HG03354 (cell line): ENCODE results near the gene PIAS4.
"Not testable (repeated sequence)": the region's sequence is repeated elsewhere in the genome, so short reads cannot be mapped to it uniquely, and the experiment has no call there.

Experiments used
- ATAC-seq: cut with Tn5 transposase; IDR thresholded peaks from one replicate; pipeline ENCODE4 v1.9.1; 2021; ENCODE audit warnings: mild to moderate bottlenecking; ENCODE audit not compliant: unreplicated experiment, poor library complexity, severe bottlenecking

PIAS4 gene

DNA sequence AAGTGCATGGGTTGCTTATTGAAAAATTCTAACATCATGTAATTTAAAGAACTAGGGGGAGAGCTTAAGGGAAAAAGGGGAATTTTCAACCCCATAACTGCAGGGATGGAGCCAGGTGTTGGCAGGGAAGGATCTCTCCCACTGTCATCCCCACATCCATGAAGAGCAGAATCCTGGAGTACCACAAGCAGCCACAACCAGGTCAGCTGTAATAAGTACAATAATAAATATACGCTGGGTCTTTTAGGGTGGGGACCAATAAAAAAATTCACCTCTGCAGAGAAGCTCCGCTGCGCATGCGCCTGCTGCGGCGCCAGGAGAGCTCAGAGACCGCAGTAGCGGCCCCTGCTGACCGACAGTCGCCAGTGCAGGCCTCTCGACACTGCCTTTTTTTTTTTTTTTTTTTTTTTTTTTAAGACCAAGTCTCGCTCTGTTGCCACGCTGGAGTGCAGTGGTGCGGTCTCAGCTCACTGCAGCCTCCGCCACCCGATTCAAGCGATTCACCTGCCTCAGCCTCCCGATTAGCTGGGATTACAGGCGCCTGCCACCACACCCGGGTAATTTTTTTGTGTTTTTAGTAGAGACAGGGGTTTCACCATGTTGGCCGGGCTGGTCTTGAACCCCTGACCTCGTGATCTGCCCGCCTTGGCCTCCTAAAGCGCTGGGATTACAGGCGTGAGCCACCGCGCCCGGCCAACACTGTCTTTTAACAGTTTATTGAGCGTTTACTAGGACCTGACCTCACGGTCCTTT lies 19.7 kb upstream of the PIAS4 start:
- ATAC-seq: peak; percentile 49

DNA sequence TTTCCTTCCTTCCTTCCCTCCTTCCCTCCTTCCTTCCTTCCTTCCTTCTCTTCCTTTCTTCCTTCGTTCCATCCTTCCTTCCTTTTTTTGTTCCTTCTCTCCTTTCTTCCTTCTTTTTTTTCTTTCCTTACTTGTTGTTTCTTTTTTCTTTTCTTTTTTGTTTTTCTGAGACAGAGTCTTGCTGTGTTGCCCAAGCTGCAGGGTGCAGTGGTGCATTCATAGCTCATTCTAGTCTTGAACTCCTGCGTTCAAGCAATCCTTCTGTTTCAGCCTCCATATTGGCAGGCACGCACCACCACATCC lies 16.8 kb upstream of the PIAS4 start:
- no peak for ATAC-seq

DNA sequence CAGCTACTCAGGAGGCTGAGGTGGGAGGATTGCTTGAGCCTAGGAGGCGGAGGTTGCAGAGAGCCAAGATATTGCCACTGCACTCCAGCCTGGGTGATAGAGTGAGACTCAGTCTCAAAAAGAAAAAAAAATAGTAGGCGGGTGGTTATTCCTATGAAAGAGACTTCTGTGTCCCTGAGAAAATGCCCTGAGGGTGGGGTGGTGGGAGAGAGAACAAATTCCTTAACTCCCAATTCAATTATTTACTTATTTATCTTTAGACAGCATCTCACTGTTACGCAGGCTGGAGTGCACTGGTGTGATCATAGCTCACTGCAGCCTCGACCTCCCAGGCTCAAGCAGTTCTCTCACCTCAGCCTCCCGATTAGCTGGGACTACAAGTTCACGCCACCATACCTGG lies 11.9 kb upstream of the PIAS4 start:
- ATAC-seq: no peak

DNA sequence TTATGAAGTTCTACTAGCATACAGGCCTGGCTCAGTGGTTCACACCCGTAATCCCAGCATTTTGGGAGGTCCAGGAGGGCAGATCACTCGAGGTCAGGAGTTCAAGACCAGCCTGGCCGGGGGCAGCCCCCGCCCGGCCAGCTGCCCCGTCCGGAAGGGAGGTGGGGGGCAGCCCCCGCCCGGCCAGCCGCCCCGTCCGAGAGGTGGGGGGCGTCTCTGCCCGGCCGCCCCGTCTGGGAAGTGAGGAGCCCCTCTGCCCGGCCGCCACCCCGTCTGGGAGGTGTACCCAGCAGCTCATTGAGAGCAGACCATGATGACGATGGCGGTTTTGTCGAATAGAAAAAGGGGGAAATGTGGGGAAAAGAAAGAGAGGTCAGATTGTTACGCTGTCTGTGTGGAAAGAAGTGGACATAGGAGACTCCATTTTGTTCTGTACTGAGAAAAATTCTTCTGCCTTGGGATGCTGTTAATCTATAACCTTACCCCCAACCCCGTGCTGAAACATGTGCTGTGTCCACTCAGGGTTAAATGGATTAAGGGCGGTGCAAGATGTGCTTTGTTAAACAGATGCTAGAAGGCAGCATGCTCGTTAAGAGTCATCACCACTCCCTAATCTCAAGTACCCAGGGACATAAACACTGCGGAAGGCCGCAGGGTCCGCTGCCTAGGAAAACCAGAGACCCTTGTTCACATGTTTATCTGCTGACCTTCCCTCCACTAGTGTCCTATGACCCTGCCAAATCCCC lies 8.7 kb upstream of the PIAS4 start:
- not testable (repeated sequence) for ATAC-seq

DNA sequence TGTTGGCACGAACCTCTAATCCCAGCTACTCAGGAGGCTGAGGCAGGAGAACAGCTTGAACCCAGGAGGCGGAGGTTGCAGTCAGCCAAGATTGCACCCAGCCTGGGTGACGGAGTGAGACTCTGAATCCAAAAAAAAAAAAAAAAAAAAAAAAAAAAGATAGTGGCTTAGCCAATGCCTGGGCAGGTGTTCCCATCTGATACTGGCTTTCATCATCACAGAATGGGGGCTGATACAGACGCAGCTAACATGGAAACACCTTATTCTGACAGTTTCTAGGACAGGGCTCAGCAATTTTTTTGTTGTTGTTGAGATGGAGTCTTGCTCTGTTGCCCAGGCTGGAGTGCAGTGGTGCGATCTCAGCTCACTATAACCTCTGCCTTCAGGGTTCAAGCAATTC lies 6.7 kb upstream of the PIAS4 start:
- not testable (repeated sequence) for ATAC-seq

DNA sequence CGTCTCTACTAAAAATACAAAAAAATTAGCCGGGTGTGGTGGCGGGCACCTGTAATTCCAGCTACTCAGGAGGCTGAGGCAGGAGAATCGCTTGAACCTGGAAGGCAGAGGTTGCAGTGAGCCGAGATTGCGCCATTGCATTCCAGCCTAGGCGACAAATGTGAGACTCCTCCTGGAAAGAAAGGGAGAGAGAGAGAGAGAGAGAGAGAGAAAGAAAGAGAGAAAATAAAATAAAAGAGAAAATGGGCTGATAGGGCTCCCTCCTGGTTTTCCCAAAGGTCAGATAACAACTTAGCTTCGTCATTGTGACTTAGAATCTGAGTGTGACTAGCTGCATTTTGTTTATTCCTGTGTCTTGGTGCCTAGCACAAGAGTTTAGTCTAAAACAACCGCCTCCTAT lies 2.1 kb upstream of the PIAS4 start:
- ATAC-seq: not testable (repeated sequence)

DNA sequence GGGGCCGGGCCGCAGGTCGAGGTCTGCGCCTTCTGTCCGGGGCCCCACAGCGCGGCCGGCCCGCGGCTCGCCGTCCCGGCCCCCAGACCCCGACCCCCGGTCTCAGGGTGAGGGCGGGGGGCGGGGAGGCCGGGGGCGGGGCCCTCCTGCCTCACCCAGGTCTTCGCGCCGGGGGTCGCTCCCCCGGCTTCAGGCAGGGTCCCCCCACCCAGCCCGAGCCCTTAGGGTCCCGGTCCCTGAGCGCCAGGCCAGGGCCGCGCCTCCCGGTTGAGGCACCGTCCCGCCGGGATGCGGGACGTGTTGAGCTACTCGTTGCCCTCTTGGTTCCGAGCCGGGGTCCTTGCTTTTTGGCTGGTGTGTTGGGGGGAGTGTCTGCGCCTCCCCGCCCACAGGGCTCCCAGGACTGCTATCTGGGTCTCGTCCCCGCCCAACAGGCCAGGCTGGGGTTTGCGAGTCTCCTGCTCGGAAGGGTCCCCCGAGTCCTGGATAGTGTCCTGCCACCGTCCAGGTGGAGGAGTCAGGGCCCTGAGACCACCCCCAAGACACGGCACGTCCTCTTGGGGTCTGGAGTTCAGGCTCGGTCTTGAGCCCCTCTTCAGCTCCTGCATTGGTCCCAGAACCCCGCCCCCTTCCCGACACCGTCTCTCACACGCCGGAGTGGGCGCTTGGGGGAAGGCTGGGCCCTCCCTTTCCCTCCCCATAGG lies 452 bp downstream of the PIAS4 start:
- peak; percentile 12 for ATAC-seq

DNA sequence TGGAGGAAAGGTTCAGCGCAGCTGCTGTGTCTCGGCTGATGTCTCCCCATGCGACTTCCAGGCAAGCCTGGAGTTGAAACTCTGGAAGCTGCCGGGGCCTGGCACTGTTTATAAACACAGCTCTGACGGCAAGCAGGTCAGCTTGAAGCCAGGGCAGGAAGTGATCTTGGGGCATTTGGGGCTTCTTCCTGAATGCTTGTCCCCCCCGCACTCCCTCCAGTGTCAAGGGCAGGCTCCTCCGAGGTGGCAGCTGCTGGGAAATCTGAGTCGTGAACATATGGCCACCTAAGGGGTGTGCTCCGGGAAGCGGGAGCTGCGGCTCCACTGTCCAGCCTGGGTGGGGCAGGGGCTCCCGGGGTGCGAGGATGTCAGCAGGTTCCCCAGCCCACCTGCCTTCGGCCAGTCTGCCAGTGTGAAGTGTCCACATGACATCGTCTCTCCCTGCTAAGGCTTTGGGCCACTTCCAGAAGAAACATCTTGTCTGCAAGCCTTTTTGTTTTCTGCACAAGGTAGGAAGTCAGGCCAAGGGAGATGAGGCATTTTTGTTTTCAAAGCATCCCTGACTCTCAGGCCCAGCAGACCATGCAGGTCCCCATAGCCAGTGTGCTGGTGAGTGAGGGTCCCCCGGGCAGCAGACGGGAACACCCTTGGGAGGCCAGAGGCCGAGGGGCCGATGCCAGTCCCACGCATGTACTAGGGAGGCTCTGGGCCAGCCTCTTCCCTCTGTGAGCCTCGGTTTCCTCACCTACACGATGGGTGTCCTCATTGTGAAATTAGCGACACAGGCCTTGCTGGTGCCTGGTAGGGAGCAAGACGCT lies 2.7 kb downstream of the PIAS4 start:
- ATAC-seq: no peak

DNA sequence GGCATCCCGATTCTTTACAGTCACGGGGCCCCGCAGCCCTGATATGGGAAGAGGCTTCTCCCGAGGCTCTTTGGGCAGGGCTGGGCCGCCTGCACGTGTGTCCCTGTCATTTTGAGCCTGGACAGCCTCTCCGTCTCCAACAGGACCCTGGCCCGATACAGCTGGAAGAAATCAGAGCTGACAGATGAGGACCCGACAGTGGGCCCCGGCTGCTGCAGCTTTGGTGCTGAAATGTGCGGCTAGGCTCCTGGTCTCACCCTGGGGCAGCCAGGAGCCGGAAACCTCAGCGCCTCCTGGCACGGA lies 3.2 kb downstream of the PIAS4 start:
- ATAC-seq: no peak

DNA sequence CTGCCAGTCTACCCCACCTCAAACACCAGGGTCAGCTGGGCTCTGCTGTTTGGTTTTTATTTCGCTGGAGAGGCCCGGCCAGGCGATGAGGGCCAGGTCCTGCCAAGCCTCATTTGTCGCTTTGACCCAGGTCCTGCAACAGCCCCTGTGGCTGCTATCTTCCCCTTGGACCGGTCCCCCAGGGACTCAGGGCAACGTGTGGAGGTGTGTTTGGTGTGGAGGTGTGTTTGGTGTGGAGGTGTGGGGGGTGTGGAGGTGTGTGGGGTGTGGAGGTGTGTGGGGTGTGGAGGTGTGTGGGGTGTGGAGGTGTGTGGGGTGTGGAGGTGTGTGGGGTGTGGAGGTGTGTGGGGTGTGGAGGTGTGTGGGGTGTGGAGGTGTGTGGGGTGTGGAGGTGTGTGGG lies 3.9 kb downstream of the PIAS4 start:
- ATAC-seq: not testable (repeated sequence)

DNA sequence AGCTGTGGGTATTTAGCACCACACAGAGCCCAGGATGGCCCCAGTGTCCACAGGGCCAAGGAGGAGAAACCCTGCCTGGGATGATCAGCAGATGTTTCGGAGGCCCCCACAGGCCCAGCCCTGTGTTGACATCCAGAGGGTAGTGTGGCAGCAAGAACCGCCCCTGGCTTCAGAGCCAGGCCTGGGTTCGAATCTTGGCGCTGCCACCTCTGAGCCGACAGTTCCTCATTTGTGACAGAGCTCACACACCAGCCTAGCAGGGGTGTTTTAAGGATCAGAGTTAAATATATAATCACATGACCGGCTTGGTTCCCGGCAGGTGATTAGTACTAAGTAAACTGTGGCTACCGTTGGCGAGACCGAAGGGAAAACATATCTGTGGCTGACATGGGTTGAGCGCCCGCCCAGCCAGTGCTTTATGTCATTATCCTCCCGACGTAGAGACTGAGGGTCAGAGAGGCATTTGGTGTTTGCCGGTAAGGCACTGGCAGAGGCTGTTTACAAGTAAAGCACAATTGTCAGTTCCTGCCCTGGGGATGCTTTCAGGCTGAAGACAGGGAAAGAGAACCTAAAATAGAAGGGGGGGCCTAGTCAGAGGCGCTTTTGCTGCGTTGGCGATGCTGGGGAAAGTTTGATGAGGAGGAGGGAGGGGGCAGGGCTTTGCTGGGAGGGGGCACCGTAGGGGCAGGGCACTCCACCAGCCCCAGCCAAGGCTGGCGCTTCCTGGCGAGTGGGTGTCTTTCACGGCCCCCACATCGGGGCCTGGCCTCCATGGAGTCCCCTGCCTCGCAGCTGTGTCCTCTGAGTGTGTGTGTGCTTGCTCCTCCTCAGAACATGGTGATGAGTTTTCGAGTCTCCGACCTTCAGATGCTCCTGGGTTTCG lies 4.8 kb downstream of the PIAS4 start:
- ATAC-seq: no peak

DNA sequence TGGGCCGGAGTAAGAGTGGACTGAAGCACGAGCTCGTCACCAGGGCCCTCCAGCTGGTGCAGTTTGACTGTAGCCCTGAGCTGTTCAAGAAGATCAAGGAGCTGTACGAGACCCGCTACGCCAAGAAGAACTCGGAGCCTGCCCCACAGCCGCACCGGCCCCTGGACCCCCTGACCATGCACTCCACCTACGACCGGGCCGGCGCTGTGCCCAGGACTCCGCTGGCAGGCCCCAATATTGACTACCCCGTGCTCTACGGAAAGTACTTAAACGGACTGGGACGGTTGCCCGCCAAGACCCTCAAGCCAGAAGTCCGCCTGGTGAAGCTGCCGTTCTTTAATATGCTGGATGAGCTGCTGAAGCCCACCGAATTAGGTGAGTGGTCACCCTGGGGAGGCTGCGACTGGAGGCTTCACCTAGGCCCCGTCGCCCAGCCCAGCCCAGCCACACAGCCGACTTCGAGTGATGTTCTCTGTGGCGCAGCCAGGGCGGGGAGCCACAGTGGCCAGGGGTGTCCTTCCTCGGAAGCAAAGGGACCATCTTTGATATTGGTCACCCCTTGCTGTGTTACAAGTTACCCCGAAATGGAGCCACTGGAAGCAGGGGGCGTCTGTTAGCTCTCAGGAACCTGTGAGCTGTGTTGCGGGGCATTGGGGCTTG lies 5.6 kb downstream of the PIAS4 start:
- no peak for ATAC-seq

DNA sequence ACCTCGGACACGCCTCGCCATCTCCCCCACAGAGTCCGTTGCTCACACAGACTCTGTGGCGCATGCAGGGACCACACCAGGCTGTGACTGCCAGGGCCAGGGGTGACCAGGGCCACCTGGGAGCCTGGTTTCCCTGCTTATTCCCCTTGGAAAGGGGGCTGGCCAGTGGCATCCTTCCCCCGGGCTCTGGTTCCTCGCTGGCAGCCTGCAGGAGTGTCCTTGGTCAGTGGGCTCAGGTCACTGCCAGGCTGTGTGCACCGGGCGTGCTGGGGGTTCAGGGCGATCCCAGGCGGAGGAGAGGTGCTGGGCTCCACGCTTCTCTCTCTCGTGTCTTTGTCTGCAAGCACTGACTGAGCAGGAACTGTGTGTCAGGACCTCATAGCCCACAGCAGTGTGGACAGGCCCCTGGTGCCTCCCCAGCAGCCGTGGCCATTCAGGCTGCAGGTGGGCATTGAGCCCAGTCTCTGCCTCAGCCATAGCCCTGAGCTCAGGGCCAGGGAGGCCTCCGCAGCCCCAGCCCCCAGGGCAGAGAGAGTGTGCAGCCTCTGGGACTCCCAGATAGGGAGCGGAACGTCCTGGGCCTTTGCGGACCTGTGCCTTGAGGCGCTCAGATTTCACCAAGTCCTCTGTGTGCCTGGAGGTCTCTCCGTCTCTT lies 6.5 kb downstream of the PIAS4 start:
- ATAC-seq: no peak

DNA sequence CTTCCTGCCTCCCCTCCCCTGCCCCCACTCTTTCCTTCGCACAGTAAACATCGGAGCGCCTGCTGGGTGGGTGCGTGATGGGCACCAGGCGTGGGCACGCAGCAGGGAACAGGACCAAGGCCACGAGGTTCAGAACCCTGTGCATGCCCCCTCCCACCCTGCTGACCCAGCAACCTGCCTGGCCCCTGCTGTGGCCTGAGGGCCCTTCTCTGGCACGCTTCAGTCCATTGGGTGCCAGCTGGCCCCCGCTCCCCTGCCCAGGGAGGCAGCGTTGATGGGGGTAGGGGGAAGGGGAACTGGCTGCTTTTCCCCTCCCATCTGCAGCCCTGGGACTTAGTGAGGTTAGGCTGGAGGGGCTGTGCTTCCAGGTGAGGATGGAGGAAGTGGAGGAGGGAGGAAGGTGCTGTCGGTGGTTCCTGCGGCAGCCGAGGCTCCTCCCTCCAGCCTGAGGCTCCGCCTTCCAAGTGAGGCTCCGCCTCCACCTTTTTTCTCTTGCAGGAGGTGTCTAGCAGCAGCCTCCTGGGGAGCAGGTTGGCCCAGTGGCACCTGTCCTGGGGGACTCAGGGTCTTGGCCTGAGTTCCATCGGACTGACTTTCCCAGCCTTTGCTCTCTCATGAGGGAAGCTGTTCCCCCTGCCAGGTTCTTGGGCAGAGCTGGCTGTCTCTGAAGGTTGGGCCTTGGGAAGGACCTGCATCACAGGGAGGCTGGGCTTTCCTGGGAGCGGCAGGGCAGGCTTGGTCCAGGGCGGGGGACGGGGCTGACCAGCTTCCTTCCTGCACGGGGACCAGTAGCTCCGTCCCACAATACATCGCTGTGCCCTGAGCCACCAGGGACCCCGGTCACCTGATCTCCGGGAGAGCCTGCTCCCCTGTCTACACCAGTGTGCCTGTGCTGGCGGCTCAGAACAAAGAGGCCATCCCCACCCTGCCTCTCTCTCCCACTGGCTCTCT lies 7.3 kb downstream of the PIAS4 start:
- ATAC-seq: no peak

DNA sequence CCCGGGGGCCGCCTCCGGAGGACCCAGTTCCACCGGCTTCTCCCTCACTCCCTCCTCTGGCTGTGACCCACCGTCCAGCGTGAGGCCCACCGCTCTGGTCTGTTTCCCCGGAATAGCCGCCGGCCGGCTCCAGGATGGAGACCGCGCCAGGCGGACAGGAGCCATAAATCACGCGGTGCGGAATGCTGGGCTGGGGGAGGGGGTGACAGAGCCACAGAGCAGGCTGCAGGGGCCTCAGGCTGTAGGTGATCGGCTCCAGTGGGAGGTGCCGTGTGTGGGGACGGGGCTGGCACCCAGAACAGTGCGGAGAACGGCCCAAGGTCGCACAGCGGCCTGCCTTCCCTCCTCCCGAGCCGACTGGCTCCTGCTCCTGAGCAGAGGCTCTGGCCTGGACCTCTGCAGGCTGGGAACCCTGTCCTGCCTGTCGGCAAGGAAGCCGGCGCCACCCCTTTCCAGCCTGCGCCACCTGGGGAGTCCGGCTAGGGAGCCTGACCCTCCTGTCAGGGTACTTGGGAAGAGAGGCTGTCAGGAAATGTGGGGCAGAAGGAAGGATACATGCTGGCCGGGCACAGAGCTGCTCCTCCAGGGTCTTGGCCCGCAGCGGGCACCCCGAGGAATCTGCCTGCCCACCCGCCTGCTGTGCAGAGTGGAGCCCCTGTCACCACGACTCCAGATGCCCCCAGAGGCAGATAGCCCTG lies 8.3 kb downstream of the PIAS4 start:
- ATAC-seq: no peak

DNA sequence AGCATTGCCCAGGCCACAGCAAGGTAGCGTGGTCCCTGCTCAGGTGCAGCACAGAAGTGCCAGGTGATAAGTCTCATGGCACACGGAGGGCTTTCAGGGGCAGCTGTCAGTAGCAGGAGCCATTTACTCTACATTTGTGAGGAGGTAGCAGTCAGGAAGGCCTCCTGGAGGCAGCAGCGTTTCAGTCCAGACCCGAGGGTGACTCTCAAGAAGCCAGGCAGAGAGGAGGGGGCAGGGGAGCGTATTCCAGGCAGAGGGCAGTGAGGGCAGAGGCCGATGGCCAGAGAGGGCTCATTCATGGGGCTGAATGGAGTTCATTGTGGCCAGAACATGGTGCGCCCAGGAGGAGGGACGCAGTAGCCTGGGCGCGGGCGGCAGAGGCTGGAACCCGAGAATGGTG lies 8.9 kb downstream of the PIAS4 start:
- no peak for ATAC-seq
